GM18505 (cell line): ENCODE measurements around the gene CEP72.
"Not testable (repeated sequence)": the region's sequence is repeated elsewhere in the genome, so short reads cannot be mapped to it uniquely, and the experiment has no call there.

Experiments used
- ATAC-seq: cut with Tn5 transposase; IDR thresholded peaks from one replicate; pipeline ENCODE4 v1.9.1; 2021; ENCODE audit not compliant: unreplicated experiment
- POLR2A ChIP-seq: IDR thresholded peaks from 4 replicates; pipeline ENCODE4 v1.6.1; 2011; ENCODE audit warnings: borderline replicate concordance; ENCODE audit not compliant: insufficient read depth, insufficient read length; ENCODE audit errors: extremely low read depth

Gene CEP72

GRCh38 chr5:595285-595875 lies 16.8 kb upstream of the CEP72 start:
- no peak for ATAC-seq
- TF ChIP-seq POLR2A, result no peak

- no peak for TF ChIP-seq POLR2A
- ATAC-seq, result no peak
Measured at GRCh38 chr5:597871-598563, 14.1 kb upstream of the CEP72 start.

GRCh38 chr5:598564-598890 lies 13.6 kb upstream of the CEP72 start:
- TF ChIP-seq POLR2A, result no peak
- ATAC-seq, result no peak

GRCh38 chr5:600886-601541 lies 11.1 kb upstream of the CEP72 start:
- TF ChIP-seq POLR2A, result no peak
- no peak for ATAC-seq

GRCh38 chr5:601771-602465 lies 10.2 kb upstream of the CEP72 start:
- no peak for ATAC-seq
- no peak for TF ChIP-seq POLR2A

GRCh38 chr5:602466-603035 lies 9.6 kb upstream of the CEP72 start:
- no peak for ATAC-seq
- TF ChIP-seq POLR2A, result no peak

- TF ChIP-seq POLR2A, result no peak
- no peak for ATAC-seq
Measured at GRCh38 chr5:603081-603998, 8.8 kb upstream of the CEP72 start.

- no peak for ATAC-seq
- no peak for TF ChIP-seq POLR2A
Measured at GRCh38 chr5:604391-604831, 7.7 kb upstream of the CEP72 start.

GRCh38 chr5:605090-605489 lies 7.0 kb upstream of the CEP72 start:
- not testable (repeated sequence) for ATAC-seq

GRCh38 chr5:606061-606460 lies 6.1 kb upstream of the CEP72 start:
- no peak for ATAC-seq
- no peak for TF ChIP-seq POLR2A

- TF ChIP-seq POLR2A, result no peak
- no peak for ATAC-seq
Measured at GRCh38 chr5:606526-607399, 5.4 kb upstream of the CEP72 start.
